Measurements from ENCODE around the gene SIAH1.
"Not testable (repeated sequence)": the region's sequence is repeated elsewhere in the genome, so short reads cannot be mapped to it uniquely, and the experiment has no call there.

Gene SIAH1

DNA sequence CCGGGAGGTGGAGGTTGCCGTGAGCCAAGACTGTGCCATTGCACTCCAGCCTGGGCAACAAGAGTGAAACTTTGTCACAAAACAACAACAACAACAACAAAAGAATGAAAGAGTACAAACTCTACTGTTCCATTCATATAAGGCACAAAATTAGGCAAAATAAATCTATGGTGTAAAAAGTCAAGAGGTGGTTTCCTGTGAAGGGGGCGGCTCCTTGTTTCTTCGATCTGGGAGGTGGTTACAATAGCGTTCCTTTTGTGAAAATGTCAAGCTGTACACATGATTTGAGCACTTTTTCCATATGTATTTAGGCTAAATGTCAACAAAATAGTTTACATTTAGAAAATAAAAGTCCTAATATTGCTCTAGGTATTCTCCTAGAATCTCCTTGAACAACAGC is 6.9 kb downstream of the SIAH1 start:
- H3K27me3 ChIP-seq (ENCODE audit: low read depth, low read length) = no peaks in the 10 kb centered on the region
- H3K4me3 ChIP-seq (ENCODE audit: low read length) = no peak overlapping the region
- H3K79me2 ChIP-seq (ENCODE audit: low read length) = peaks cover 100% of the 10 kb centered on the region
- H3K36me3 ChIP-seq (replicated peaks; ENCODE audit: low read depth, low read length) = no peaks in the 10 kb centered on the region
- no peak overlapping the region for H3K4me2 ChIP-seq (ENCODE audit: low read length)
- no peak overlapping the region for H2AFZ ChIP-seq (ENCODE audit: low read depth, low read length)
- H3K27ac ChIP-seq (ENCODE audit: low read length) = no peak overlapping the region
- no peak overlapping the region for H3K9ac ChIP-seq (ENCODE audit: low read length)
- TF ChIP-seq EZH2phosphoT487 (IDR thresholded peaks at IDR 0.05; ENCODE audit: low read depth) = no peak
- TF ChIP-seq CTCF (IDR thresholded peaks at IDR 0.05; ENCODE audit: low read depth, low read length) = no peak
- H4K20me1 ChIP-seq (ENCODE audit: insufficient read depth, low read length) = peaks cover 91% of the 10 kb centered on the region
- no peaks in the 10 kb centered on the region for H3K9me3 ChIP-seq (ENCODE audit: insufficient read depth, low read length)
- peaks cover 6% of the 10 kb centered on the region for H3K4me1 ChIP-seq (ENCODE audit: low read length)

DNA sequence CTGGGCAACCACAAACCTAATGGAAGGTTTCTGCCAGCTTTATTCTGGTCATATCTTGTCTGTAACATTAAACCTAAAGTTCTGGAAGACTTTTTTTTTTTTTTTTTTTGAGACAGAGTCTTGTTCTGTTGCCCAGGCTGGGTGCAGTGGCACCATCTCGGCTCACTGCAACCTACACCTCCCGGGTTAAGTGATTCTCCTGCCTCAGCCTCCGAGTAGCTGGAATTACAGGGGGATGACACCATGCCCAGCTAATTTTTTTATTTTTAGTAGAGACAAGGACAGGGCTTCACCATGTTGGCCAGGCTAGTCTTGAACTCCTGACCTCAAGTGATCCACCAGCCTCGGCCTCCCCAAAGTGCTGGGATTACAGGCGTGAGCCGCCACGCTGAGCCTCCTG is 7.9 kb downstream of the SIAH1 start:
- peaks cover 91% of the 10 kb centered on the region for H4K20me1 ChIP-seq (ENCODE audit: insufficient read depth, low read length)
- H3K4me3 ChIP-seq (ENCODE audit: low read length) = not testable (repeated sequence)

GRCh38 chr16:48374255-48374654 is 11.0 kb downstream of the SIAH1 start:
- no peak overlapping the region for H3K4me2 ChIP-seq (ENCODE audit: low read length)
- H4K20me1 ChIP-seq (ENCODE audit: insufficient read depth, low read length) = peaks cover 87% of the 10 kb centered on the region
- TF ChIP-seq EZH2phosphoT487 (IDR thresholded peaks at IDR 0.05; ENCODE audit: low read depth) (no peak), CTCF (IDR thresholded peaks at IDR 0.05; ENCODE audit: low read depth, low read length) (no peak)
- H3K27me3 ChIP-seq (ENCODE audit: low read depth, low read length) = no peaks in the 10 kb centered on the region
- no peak overlapping the region for H3K4me3 ChIP-seq (ENCODE audit: low read length)
- peaks cover 100% of the 10 kb centered on the region for H3K79me2 ChIP-seq (ENCODE audit: low read length)
- no peaks in the 10 kb centered on the region for H3K36me3 ChIP-seq (replicated peaks; ENCODE audit: low read depth, low read length)
- no peaks in the 10 kb centered on the region for H3K9me3 ChIP-seq (ENCODE audit: insufficient read depth, low read length)
- H3K9ac ChIP-seq (ENCODE audit: low read length) = no peak overlapping the region
- H2AFZ ChIP-seq (ENCODE audit: low read depth, low read length) = no peak overlapping the region
- H3K4me1 ChIP-seq (ENCODE audit: low read length) = no peaks in the 10 kb centered on the region
- no peak overlapping the region for H3K27ac ChIP-seq (ENCODE audit: low read length)

More for the DNA sequence above, 7.9 kb downstream of the SIAH1 start:
- H3K9me3 ChIP-seq (ENCODE audit: insufficient read depth, low read length); H2AFZ ChIP-seq (ENCODE audit: low read depth, low read length); H3K9ac ChIP-seq (ENCODE audit: low read length); H3K27ac ChIP-seq (ENCODE audit: low read length); H3K36me3 ChIP-seq (replicated peaks; ENCODE audit: low read depth, low read length); H3K4me2 ChIP-seq (ENCODE audit: low read length); H3K27me3 ChIP-seq (ENCODE audit: low read depth, low read length); H3K4me1 ChIP-seq (ENCODE audit: low read length): not testable (repeated sequence)
- peaks cover 100% of the 10 kb centered on the region for H3K79me2 ChIP-seq (ENCODE audit: low read length)

DNA sequence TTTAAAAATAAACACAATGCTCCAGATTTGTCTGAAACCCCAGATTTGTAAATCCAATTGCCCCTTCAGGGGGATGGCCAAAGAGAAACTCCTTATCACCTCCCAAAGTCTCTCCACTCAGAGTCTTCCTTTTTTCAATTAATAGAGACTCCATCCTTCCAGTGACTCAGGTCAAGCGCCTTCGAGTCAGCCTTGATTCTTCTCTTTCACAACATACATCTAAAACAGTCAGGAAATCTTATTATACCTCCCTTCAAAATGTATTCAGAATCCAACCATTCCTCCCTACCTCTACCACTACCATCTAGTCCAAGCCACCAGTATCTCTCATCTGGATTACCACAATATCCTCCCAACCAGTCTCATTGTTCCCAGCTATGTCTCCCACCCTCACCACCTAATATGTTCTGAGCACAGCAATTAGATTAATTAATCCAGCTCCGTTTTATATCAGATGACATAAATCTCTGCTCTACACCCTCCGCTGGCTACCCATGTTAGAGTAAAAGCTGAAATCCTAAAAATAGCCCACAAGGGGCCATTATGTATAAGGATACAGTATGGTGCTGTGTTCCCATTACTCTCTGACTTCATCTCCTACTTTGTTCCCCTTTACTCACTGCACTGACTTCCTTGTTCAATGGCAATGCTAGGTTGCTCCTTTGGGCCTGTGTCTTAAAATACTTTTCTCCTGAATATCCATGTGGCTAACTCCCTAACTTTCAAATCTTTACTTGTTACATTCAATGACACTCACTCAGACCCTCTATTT is 11.8 kb downstream of the SIAH1 start:
- Histone ChIP-seq H3K4me1 (ENCODE audit: low read length) (no peaks in the 10 kb centered on the region), H3K27me3 (ENCODE audit: low read depth, low read length) (no peaks in the 10 kb centered on the region), H3K79me2 (ENCODE audit: low read length) (peaks cover 100% of the 10 kb centered on the region), H3K36me3 (replicated peaks; ENCODE audit: low read depth, low read length) (no peaks in the 10 kb centered on the region), H3K27ac (ENCODE audit: low read length) (no peak overlapping the region), H3K9me3 (ENCODE audit: insufficient read depth, low read length) (no peaks in the 10 kb centered on the region), H2AFZ (ENCODE audit: low read depth, low read length) (no peak overlapping the region), H3K4me3 (ENCODE audit: low read length) (no peak overlapping the region), H3K4me2 (ENCODE audit: low read length) (no peak overlapping the region), H3K9ac (ENCODE audit: low read length) (no peak overlapping the region), H4K20me1 (ENCODE audit: insufficient read depth, low read length) (peaks cover 84% of the 10 kb centered on the region)
- TF ChIP-seq EZH2phosphoT487 (IDR thresholded peaks at IDR 0.05; ENCODE audit: low read depth) = no peak
- TF ChIP-seq CTCF (IDR thresholded peaks at IDR 0.05; ENCODE audit: low read depth, low read length) = no peak
